Measurements from ENCODE around the gene OSBPL5. TPM values are rescaled to one million over a fixed set of nuclear protein-coding genes. Genes with fewer than 3 reads are reported as not detected.

OSBPL5 gene
- total RNA-seq, 4 donors from 2014 or later, result 37.3 to 211 (median 105) TPM

DNA sequence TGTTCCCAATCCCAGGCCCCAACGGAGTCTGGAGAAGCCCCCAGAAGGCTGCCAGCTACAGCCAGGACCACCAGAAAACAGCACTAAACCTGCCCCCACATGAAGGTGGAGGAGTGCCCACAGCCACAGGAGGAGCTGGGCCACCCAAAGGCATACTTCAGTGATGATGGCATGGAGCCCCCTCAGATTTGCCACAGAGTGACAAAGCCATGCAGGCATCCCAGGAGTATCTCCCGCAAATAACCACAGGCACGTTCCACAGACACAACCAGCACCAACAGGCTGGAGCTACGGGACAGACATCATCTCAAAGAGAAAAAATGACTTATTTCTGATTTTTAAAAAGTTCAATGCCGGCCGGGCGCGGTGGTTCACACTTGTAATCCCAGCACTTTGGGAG is 118.5 kb downstream of the OSBPL5 start:
- H3K27me3 ChIP-seq, result no peaks in the 10 kb centered on the region
- in situ Hi-C loops (cut with MboI; ENCODE audit: low pct_ligation_motif_present in 1 of 4, low pct_unique_long_range_greater_than_20kb in 1 of 4, low sequenced_read_pairs in 3 of 4), result loop anchor here in 2 of 4 donors (10.0 to 25.0 kb wide), 2 partner anchors 166 to 168 kb away; partner anchors contain the start of gene MRGPRG (in 2 of the 2)
- peaks cover 0 to 2% (median 0%) of the 10 kb centered on the region in 4 donors for H3K36me3 ChIP-seq

GRCh38 chr11:3046190-3046589 is 118.9 kb downstream of the OSBPL5 start:
- Histone ChIP-seq H3K4me3 (no peak overlapping the region), H3K27me3 (no peaks in the 10 kb centered on the region), H3K27ac (no peak overlapping the region), H3K4me1 (peaks cover 13 to 37% (median 30%) of the 10 kb centered on the region in 4 donors), H3K36me3 (peaks cover 0 to 2% (median under 1%) of the 10 kb centered on the region in 4 donors), H3K9me3 (no peaks in the 10 kb centered on the region)
- no peak for DNase-seq
- WGBS, 2 donors (ENCODE audit: low coverage in 1 of 2), result 87% methylated on average over 12 of the region's 12 CpGs; no CpG with 5 or more reads in 1 of the 2 donors
- TF ChIP-seq POLR2A (IDR thresholded peaks at IDR 0.05) (no peak), POLR2AphosphoS5 (IDR thresholded peaks at IDR 0.05) (no peak), CTCF (IDR thresholded peaks at IDR 0.05) (peak in 1 of 5 experiments; percentile 5), EP300 (IDR thresholded peaks at IDR 0.05; ENCODE audit: low read depth) (no peak)
- intact Hi-C loops (cut with DNase I; ENCODE audit: low total_unique reads) (no loop called here), in situ Hi-C loops (cut with MboI; ENCODE audit: low pct_ligation_motif_present in 1 of 4, low pct_unique_long_range_greater_than_20kb in 1 of 4, low sequenced_read_pairs in 3 of 4) (loop anchor here in 2 of 4 donors (10.0 to 25.0 kb wide), 2 partner anchors 166 to 169 kb away; partner anchors contain the start of gene MRGPRG (in 2 of the 2))

More for the DNA sequence above, 118.5 kb downstream of the OSBPL5 start:
- Histone ChIP-seq H3K27ac (no peak overlapping the region), H3K4me1 (peaks cover 13 to 39% (median 30%) of the 10 kb centered on the region in 4 donors), H3K4me3 (no peak overlapping the region), H3K9me3 (no peaks in the 10 kb centered on the region)
- WGBS, 2 donors (ENCODE audit: low coverage in 1 of 2), result 89 to 100% methylated on average over 3 to 8 of the region's 8 CpGs
- no peak for DNase-seq
- TF ChIP-seq POLR2AphosphoS5 (IDR thresholded peaks at IDR 0.05), result no peak
- TF ChIP-seq CTCF (IDR thresholded peaks at IDR 0.05), result no peak
- TF ChIP-seq EP300 (IDR thresholded peaks at IDR 0.05; ENCODE audit: low read depth), result no peak
- no peak for TF ChIP-seq POLR2A (IDR thresholded peaks at IDR 0.05)
- intact Hi-C loops (cut with DNase I; ENCODE audit: low total_unique reads), result no loop called here

- 92% methylated on average over 12 of the region's 12 CpGs; no CpG with 5 or more reads in 1 of the 2 donors for WGBS, 2 donors (ENCODE audit: low coverage in 1 of 2)
- H3K4me1 ChIP-seq, result peaks cover 6 to 26% (median 21%) of the 10 kb centered on the region in 4 donors
- H3K4me3 ChIP-seq, result no peak overlapping the region
- no peaks in the 10 kb centered on the region for H3K27me3 ChIP-seq
- peaks cover 0 to 10% (median 4%) of the 10 kb centered on the region in 4 donors for H3K36me3 ChIP-seq
- no peaks in the 10 kb centered on the region for H3K9me3 ChIP-seq
- DNase-seq, result no peak
- in situ Hi-C loops (cut with MboI; ENCODE audit: low pct_ligation_motif_present in 1 of 4, low pct_unique_long_range_greater_than_20kb in 1 of 4, low sequenced_read_pairs in 3 of 4), result loop anchor here in 2 of 4 donors (5.0 to 25.0 kb wide), 3 partner anchors 47 to 170 kb away; partner anchors contain the start of gene MRGPRG (in 2 of the 2)
- no peak for TF ChIP-seq POLR2A (IDR thresholded peaks at IDR 0.05)
- no peak for TF ChIP-seq CTCF (IDR thresholded peaks at IDR 0.05)
- no peak for TF ChIP-seq POLR2AphosphoS5 (IDR thresholded peaks at IDR 0.05)
- no peak for TF ChIP-seq EP300 (IDR thresholded peaks at IDR 0.05; ENCODE audit: low read depth)
- no peak overlapping the region for H3K27ac ChIP-seq
- intact Hi-C loops (cut with DNase I; ENCODE audit: low total_unique reads), result loop anchor here (1.0 kb wide), 1 partner anchor 28 kb away; no protein-coding TSS in a partner anchor
Observed at GRCh38 chr11:3044915-3045314, 120.2 kb downstream of the OSBPL5 start.

- in situ Hi-C loops (cut with MboI; ENCODE audit: low pct_ligation_motif_present in 1 of 4, low pct_unique_long_range_greater_than_20kb in 1 of 4, low sequenced_read_pairs in 3 of 4) (loop anchor here in 2 of 4 donors (5.0 to 25.0 kb wide), 3 partner anchors 48 to 171 kb away; partner anchors contain the start of gene MRGPRG (in 2 of the 2)), intact Hi-C loops (cut with DNase I; ENCODE audit: low total_unique reads) (no loop called here)
- no peak for DNase-seq
- no peaks in the 10 kb centered on the region for H3K9me3 ChIP-seq
- no peaks in the 10 kb centered on the region for H3K27me3 ChIP-seq
- no peak overlapping the region for H3K4me3 ChIP-seq
- WGBS, 2 donors (ENCODE audit: low coverage in 1 of 2), result 78% methylated on average over 6 of the region's 6 CpGs; no CpG with 5 or more reads in 1 of the 2 donors
- peak overlapping the region; percentile 15 to 71 (median 43) for H3K27ac ChIP-seq
- peaks cover 0 to 13% (median 4%) of the 10 kb centered on the region in 4 donors for H3K36me3 ChIP-seq
- no peak for TF ChIP-seq POLR2AphosphoS5 (IDR thresholded peaks at IDR 0.05)
- TF ChIP-seq CTCF (IDR thresholded peaks at IDR 0.05), result no peak
- TF ChIP-seq EP300 (IDR thresholded peaks at IDR 0.05; ENCODE audit: low read depth), result no peak
- TF ChIP-seq POLR2A (IDR thresholded peaks at IDR 0.05), result no peak
- peaks cover 0 to 18% (median 15%) of the 10 kb centered on the region in 4 donors for H3K4me1 ChIP-seq
Observed at GRCh38 chr11:3044004-3044403, 121.1 kb downstream of the OSBPL5 start.
